Hepatocyte (in vitro differentiated cells): Measurements from ENCODE around the gene TUBGCP3.

Source experiments
- EZH2 ChIP-seq: fragments of 200-600 bp; sonication (generic); IDR thresholded peaks from 2 replicates; pipeline ENCODE4 v1.6.1; 2016; ENCODE audit warnings: antibody characterized with exemption, mild to moderate bottlenecking, borderline replicate concordance
- EZH2phosphoT487 ChIP-seq: fragments of 200-600 bp; sonication (generic); IDR thresholded peaks from one replicate; pipeline ENCODE4 v1.6.1; 2018; ENCODE audit warnings: antibody characterized with exemption, mild to moderate bottlenecking, low read depth, moderate library complexity; ENCODE audit not compliant: unreplicated experiment, severe bottlenecking
- TF ChIP-seq, protein P1 (sequence below): fragments of 200-600 bp; sonication (generic); IDR thresholded peaks from 2 replicates; pipeline ENCODE4 v1.5.1; 2016; ENCODE audit warnings: antibody characterized with exemption, mild to moderate bottlenecking; ENCODE audit not compliant: poor library complexity

DNA sequence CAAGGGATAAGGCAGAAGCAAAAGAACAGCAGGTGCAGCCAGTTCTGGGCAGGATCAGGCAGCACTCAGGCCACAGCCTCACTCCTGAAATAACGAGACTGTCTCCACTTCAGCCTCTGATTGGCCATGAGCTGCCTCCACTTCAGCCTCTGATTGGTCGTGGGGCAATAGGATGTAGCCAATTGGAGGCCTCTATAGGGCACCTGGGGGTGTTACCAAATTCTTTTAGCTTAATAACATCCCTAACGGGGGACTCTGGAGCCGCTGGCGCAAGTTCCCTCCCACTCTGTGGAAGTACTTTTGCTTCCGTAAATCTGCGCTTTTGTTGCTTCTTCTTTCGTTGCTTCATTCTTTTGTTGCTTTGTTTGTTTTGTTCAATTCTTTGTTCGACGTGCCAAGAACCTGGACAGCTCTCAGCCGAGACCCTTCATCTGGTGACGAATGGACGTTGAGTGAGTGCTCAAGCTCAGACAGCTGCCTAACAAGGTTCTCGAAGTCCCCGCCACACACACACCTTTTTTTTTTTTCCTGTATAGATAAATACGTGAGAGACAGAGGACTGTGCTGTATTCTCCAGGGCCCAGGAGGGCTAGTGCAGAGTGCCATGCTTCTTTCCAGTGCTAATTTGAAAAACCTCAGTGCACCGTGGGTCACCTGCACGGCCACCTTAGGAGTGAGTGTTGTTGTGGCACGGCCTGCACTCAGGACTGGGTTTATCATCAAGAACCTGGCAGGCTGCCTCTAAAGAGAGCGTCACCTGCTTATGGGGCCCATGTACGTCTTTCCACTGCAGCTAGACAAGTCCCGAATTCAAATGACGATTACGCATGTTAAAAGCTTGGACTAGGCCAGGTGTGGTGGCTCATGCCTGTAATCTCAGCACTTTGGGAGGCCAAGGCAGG, 32.0 kb upstream of the TUBGCP3 start:
- TF ChIP-seq, protein P1, sequence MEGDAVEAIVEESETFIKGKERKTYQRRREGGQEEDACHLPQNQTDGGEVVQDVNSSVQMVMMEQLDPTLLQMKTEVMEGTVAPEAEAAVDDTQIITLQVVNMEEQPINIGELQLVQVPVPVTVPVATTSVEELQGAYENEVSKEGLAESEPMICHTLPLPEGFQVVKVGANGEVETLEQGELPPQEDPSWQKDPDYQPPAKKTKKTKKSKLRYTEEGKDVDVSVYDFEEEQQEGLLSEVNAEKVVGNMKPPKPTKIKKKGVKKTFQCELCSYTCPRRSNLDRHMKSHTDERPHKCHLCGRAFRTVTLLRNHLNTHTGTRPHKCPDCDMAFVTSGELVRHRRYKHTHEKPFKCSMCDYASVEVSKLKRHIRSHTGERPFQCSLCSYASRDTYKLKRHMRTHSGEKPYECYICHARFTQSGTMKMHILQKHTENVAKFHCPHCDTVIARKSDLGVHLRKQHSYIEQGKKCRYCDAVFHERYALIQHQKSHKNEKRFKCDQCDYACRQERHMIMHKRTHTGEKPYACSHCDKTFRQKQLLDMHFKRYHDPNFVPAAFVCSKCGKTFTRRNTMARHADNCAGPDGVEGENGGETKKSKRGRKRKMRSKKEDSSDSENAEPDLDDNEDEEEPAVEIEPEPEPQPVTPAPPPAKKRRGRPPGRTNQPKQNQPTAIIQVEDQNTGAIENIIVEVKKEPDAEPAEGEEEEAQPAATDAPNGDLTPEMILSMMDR, result no peak
- TF ChIP-seq EZH2, result no peak
- no peak for TF ChIP-seq EZH2phosphoT487
